ENCODE data around the gene ZFP36L2.

- TF ChIP-seq, protein P1, sequence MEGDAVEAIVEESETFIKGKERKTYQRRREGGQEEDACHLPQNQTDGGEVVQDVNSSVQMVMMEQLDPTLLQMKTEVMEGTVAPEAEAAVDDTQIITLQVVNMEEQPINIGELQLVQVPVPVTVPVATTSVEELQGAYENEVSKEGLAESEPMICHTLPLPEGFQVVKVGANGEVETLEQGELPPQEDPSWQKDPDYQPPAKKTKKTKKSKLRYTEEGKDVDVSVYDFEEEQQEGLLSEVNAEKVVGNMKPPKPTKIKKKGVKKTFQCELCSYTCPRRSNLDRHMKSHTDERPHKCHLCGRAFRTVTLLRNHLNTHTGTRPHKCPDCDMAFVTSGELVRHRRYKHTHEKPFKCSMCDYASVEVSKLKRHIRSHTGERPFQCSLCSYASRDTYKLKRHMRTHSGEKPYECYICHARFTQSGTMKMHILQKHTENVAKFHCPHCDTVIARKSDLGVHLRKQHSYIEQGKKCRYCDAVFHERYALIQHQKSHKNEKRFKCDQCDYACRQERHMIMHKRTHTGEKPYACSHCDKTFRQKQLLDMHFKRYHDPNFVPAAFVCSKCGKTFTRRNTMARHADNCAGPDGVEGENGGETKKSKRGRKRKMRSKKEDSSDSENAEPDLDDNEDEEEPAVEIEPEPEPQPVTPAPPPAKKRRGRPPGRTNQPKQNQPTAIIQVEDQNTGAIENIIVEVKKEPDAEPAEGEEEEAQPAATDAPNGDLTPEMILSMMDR (IDR thresholded peaks at IDR 0.05) = peak in 2 of 5 experiments; percentile 36 to 46
- TF ChIP-seq POLR2A (IDR thresholded peaks at IDR 0.05) (no peak), EP300 (IDR thresholded peaks at IDR 0.05; ENCODE audit: low read depth) (no peak), POLR2AphosphoS5 (IDR thresholded peaks at IDR 0.05) (peak in 2 of 3 donors; percentile 2 to 13)
These were observed 1.4 kb upstream of the ZFP36L2 start for GRCh38 chr2:43227830-43228281.

Measured in transverse colon (tissue), 4 donors.